ENCODE data around the gene NOTCH2NLA.
"Not testable (repeated sequence)": the region's sequence is repeated elsewhere in the genome, so short reads cannot be mapped to it uniquely, and the experiment has no call there.

NOTCH2NLA gene

DNA sequence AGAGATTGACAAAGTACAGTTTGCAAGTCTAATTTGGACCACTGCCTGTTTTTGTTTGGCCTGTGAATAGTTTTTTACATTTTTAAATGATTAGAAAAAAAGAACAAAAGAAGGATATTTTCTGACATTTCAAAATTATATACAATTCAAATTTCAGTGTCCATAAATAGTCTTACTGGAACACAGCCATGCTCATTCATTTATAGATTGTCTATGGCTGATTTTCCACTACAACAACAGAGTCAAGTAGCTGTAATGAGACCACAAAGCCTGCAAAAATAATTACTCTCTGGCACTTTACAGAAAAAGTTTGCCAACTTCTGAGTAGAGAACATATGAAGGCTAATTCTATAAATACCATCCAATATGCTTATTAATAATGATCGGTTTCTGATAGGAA, 61.1 kb downstream of the NOTCH2NLA start:
- in situ Hi-C loops (cut with MboI; ENCODE audit: low sequenced_read_pairs): not testable (repeated sequence)

DNA sequence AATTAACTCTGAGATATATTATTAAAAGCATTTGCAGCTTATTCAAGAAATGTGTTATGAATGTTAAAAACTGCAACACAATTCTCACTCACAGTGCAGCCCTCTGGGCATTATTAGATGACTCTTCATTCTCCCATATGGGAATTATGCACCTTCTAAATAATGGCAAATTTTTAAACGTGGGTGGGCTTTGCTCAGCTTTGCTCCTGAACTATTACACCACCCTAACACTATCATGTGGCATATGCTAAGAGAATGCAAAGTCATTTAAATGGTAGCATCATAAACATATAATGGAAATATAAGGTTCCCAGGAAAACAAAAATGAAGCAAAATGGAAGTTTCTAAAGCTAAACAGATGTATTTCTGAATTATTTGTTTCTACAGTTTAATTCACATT, 61.5 kb downstream of the NOTCH2NLA start:
- in situ Hi-C loops (cut with MboI; ENCODE audit: low sequenced_read_pairs): not testable (repeated sequence)

DNA sequence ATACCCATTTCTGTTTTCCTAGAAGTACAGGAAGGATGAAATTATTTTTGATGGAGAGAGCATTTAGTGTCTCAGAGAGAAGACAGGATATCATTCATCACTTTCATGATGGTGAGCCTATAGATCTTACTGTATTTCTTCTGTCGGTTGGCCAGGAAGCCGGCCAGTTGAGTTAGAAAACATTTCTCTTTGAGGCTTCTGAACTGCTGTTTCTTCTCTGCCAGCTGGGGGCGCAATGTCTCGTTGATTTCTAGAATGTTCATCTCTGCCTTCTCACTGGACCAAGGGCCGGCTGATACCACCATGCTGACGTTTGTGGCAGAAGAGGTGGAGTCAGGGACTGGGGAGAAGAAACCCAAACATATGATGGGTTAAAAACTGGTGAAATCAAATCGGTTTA, 84.4 kb downstream of the NOTCH2NLA start, which contains the start of gene NBPF10:
TSS of gene NBPF10 (minus strand) at position 340 of the 400 bp plus-strand sequence. CDS start at position 305, 35 bp downstream.
- in situ Hi-C loops (cut with MboI; ENCODE audit: low sequenced_read_pairs): not testable (repeated sequence)

Measured in HL-60/S4 (cell line).